K562 (cell line): ENCODE results near the gene GNAI3. TPM values are rescaled to one million over a fixed set of nuclear protein-coding genes. Genes with fewer than 3 reads are reported as not detected.

ENCODE experiments used
- CREM ChIP-seq: IDR thresholded peaks from 2 replicates; pipeline ENCODE4 v1.6.1; 2014; ENCODE audit warnings: antibody characterized with exemption, low read depth
- EP400 ChIP-seq: fragments of 450-650 bp; IDR thresholded peaks from 2 replicates; pipeline ENCODE4 v1.6.1; 2017; ENCODE audit warnings: antibody characterized with exemption, mild to moderate bottlenecking, moderate library complexity
- FOXM1 ChIP-seq, 2 experiments: fragments of 450-650 bp in 1 of 2; sonication (generic) in 1 of 2; formaldehyde crosslinking in 1 of 2; IDR thresholded peaks; 2 replicates each; pipeline versions ENCODE4 v1.6.1 to v1.9.0; 2017 to 2022; ENCODE audit warnings: low read depth in 2 of 2, mild to moderate bottlenecking in 2 of 2, missing genetic modification reagents in 1 of 2, moderate library complexity in 1 of 2
- GTF3C2 ChIP-seq: IDR thresholded peaks from 3 replicates; pipeline ENCODE4 v1.6.1; 2011; ENCODE audit warnings: borderline replicate concordance, mild to moderate bottlenecking, moderate library complexity; ENCODE audit not compliant: insufficient read length; ENCODE audit errors: extremely low read depth
- KAT2B ChIP-seq: IDR thresholded peaks from one replicate; pipeline ENCODE4 v1.6.1; 2012; ENCODE audit warnings: low read depth, mild to moderate bottlenecking, control low read depth, inconsistent platforms, low read length, moderate library complexity
- NCOR1 ChIP-seq: fragments of 450-650 bp; IDR thresholded peaks from 2 replicates; pipeline ENCODE4 v1.6.1; 2016; ENCODE audit warnings: mild to moderate bottlenecking, moderate library complexity
- RBM22 ChIP-seq: fragments of 200-400 bp; formaldehyde crosslinking; IDR thresholded peaks from 2 replicates; pipeline ENCODE4 v1.6.1; 2018; ENCODE audit warnings: low read length, low read depth; ENCODE audit not compliant: poor library complexity, severe bottlenecking
- RBM39 ChIP-seq: fragments of 200-400 bp; formaldehyde crosslinking; optimal IDR thresholded peaks from 2 replicates; pipeline ENCODE3; 2018; ENCODE audit warnings: low read depth, low read length
- SMAD4 ChIP-seq: fragments of 250-450 bp; sonication (Bioruptor Pico); conservative IDR thresholded peaks from 2 replicates; pipeline ENCODE4 v1.8.0; 2021; ENCODE audit warnings: inconsistent platforms, mild to moderate bottlenecking, moderate library complexity
- SMARCA5 ChIP-seq: fragments of 450-650 bp; IDR thresholded peaks from 2 replicates; pipeline ENCODE4 v1.6.1; 2016
- TAL1 ChIP-seq: fragments of 450-650 bp; IDR thresholded peaks from 2 replicates; pipeline ENCODE4 v1.6.1; 2016; ENCODE audit warnings: mild to moderate bottlenecking
- U2AF1 ChIP-seq: fragments of 200-400 bp; formaldehyde crosslinking; optimal IDR thresholded peaks from 2 replicates; pipeline ENCODE3; 2017; ENCODE audit warnings: mild to moderate bottlenecking, low read depth, low read length, moderate library complexity
- VEZF1 ChIP-seq: fragments of 200-800 bp; sonication (Bioruptor generic); IDR thresholded peaks from 2 replicates; pipeline ENCODE4 v1.6.1; 2017; ENCODE audit warnings: missing genetic modification characterization, missing compliant biosample characterization
- ZNF133 ChIP-seq: fragments of 250-450 bp; sonication (Bioruptor Pico); IDR thresholded peaks from 2 replicates; pipeline ENCODE4 v1.4.0; 2020; ENCODE audit warnings: mild to moderate bottlenecking
- ZNF583 ChIP-seq: fragments of 250-450 bp; sonication (Bioruptor Pico); IDR thresholded peaks from 2 replicates; pipeline ENCODE4 v1.4.0; 2020
- ZNF592 ChIP-seq: fragments of 450-650 bp; IDR thresholded peaks from 2 replicates; pipeline ENCODE4 v1.6.1; 2017; ENCODE audit warnings: antibody characterized with exemption, mild to moderate bottlenecking
- ZNF766 ChIP-seq: fragments of 200-800 bp; sonication (Bioruptor generic); conservative IDR thresholded peaks from 2 replicates; pipeline ENCODE4 v1.6.1; 2016; ENCODE audit warnings: missing genetic modification characterization, missing compliant biosample characterization
- polyA plus RNA-seq, 8 experiments: library from polyadenylated mRNA; depleted of rRNA in 4 of 8; stranded (reverse) in 5 of 8; unstranded in 3 of 8; fragments of >200 nt; fragmentation: Nextera tagmentation in 2 of 8; fragmentation: Illumina TruSeq in 1 of 8; extraction: Ambion mirVana in 2 of 8; extraction: Trizol in 1 of 8; gene quantifications; 2 replicates each; pipeline versions ENCODE4 v1.2.1 to v1.2.3, GENCODE V29; 2011 to 2014; ENCODE audit warnings: inconsistent platforms in 1 of 8, missing spikeins in 1 of 8
- total RNA-seq, 7 experiments: library from RNA; depleted of rRNA in 6 of 7; stranded (reverse); fragments of >200 nt in 6 of 7; fragmentation: Illumina TruSeq in 2 of 7; extraction: Trizol in 2 of 7; gene quantifications; 2 replicates each; pipeline versions ENCODE4 v1.2.1 to v1.2.3, GENCODE V29; 2011 to 2021; ENCODE audit warnings: low replicate concordance in 1 of 7

GNAI3 gene
- total and polyA plus RNA-seq, 9 of the 15 experiments (the other 6 are each of a cell fraction or from before 2014, with no cell fraction given), result 6.3 to 13.2 (median 8.9) TPM

GRCh38 chr1:109509176-109510134 is 39.0 kb upstream of the GNAI3 start, which contains the start of gene AMIGO1 (continued):
- TF ChIP-seq ZNF583 (CRISPR knock-in tag) (peak; percentile 35; the same call in 1 of the 2 replicates), RBM22 (no peak), SMARCA5 (no peak), ZNF766 (CRISPR knock-in tag) (peak; percentile 83), KAT2B (no peak), EP400 (no peak), FOXM1 (IDR thresholded peaks at IDR 0.05; ENCODE audit: low read depth) (no peak), FOXM1 (CRISPR knock-in tag; IDR thresholded peaks at IDR 0.05; ENCODE audit: low read depth) (no peak), CREM (no peak), ZNF133 (CRISPR knock-in tag) (no peak), SMAD4 (peak; percentile 83), ZNF592 (no peak), U2AF1 (no peak), GTF3C2 (no peak), RBM39 (no peak), NCOR1 (no peak), TAL1 (no peak), VEZF1 (CRISPR knock-in tag) (peak; percentile 72)
